Sciatic nerve (tissue), 2 donors: ENCODE results near the gene HOXB3. TPM values are rescaled to one million over a fixed set of nuclear protein-coding genes. Genes with fewer than 3 reads are reported as not detected.
"Not testable (repeated sequence)": the region's sequence is repeated elsewhere in the genome, so short reads cannot be mapped to it uniquely, and the experiment has no call there.

Experiments used
- ATAC-seq: fragments of 200-7000 bp; cut with Tn5 transposase; one replicate; pipeline ENCODE4 v1.9.1; 2020; ENCODE audit warnings: mild to moderate bottlenecking, moderate library complexity
- DNase-seq: peaks from one replicate; pipeline ENCODE4 v3.0.0-alpha.2; 2020; ENCODE audit warnings: low spot score
- intact Hi-C: fragments of 100-400 bp; cut with DNase I; formaldehyde crosslinking; loops from one replicate; pipeline ENCODE4 v1.14.2; 2022
- total RNA-seq: library from RNA; stranded (reverse); fragmentation: NEBNext Ultra II Directional; extraction: Animal tissue kit (Norgen Biotek cat#: 25700); gene quantifications from one replicate; pipeline ENCODE4 v1.2.1, GENCODE V29; 2021
- donor health status: DM: no; HTN: no; CAD: no.
- donor health status: DM: no; HTN: no; CAD: no.

HOXB3 gene
- total RNA-seq, 1 donor from 2014 or later: 25.6 TPM

- ATAC-seq (peak; percentile 41), DNase-seq (peak; percentile 73)
- intact Hi-C loops: no loop called here
Measured at GRCh38 chr17:48543107-48543853, 46.8 kb downstream of the HOXB3 start.

- DNase-seq: no peak
- intact Hi-C loops: no loop called here
- ATAC-seq: no peak
Measured at GRCh38 chr17:48542698-48543106, 47.3 kb downstream of the HOXB3 start.

GRCh38 chr17:48542114-48542656 lies 47.9 kb downstream of the HOXB3 start:
- peak; percentile 69 for DNase-seq
- peak; percentile 9 for ATAC-seq
- intact Hi-C loops: no loop called here

GRCh38 chr17:48541577-48542113 lies 48.4 kb downstream of the HOXB3 start:
- intact Hi-C loops: no loop called here
- DNase-seq: peak; percentile 86
- peak; percentile 72 for ATAC-seq

- intact Hi-C loops: no loop called here
- DNase-seq: no peak
- no peak for ATAC-seq
Measured at GRCh38 chr17:48541036-48541576, 48.9 kb downstream of the HOXB3 start.

GRCh38 chr17:48540213-48540612 lies 49.8 kb downstream of the HOXB3 start:
- DNase-seq (peak; percentile 44), ATAC-seq (no peak)
- intact Hi-C loops: no loop called here

- DNase-seq (peak; percentile 42), ATAC-seq (no peak)
- intact Hi-C loops: no loop called here
Measured at GRCh38 chr17:48539177-48539576, 50.9 kb downstream of the HOXB3 start.

- ATAC-seq (no peak), DNase-seq (peak; percentile 8)
- intact Hi-C loops: no loop called here
Measured at GRCh38 chr17:48537316-48537715, 52.7 kb downstream of the HOXB3 start.

- intact Hi-C loops, DNase-seq, ATAC-seq: not testable (repeated sequence)
Measured at GRCh38 chr17:48535793-48536559, 54.1 kb downstream of the HOXB3 start.

- DNase-seq (no peak), ATAC-seq (no peak)
- intact Hi-C loops: no loop called here
Measured at GRCh38 chr17:48532261-48532660, 57.8 kb downstream of the HOXB3 start.

- DNase-seq (no peak), ATAC-seq (no peak)
- intact Hi-C loops: no loop called here
Measured at GRCh38 chr17:48530887-48531272, 59.2 kb downstream of the HOXB3 start, which contains the start of gene HOXB1. Gene HOXB1, minus strand, starts transcription at chr17:48531011. Its CDS starts 107 bp downstream, at chr17:48530904.

- DNase-seq (no peak), ATAC-seq (no peak)
- intact Hi-C loops: no loop called here
Measured at GRCh38 chr17:48530208-48530886, 59.7 kb downstream of the HOXB3 start.

- intact Hi-C loops: no loop called here
- DNase-seq (no peak), ATAC-seq (no peak)
Measured at GRCh38 chr17:48529683-48530009, 60.4 kb downstream of the HOXB3 start.

- intact Hi-C loops: no loop called here
- no peak for DNase-seq
- no peak for ATAC-seq
Measured at GRCh38 chr17:48528936-48529682, 60.9 kb downstream of the HOXB3 start.

- DNase-seq: no peak
Measured at GRCh38 chr17:48528153-48528935, 61.7 kb downstream of the HOXB3 start.

GRCh38 chr17:48527547-48527932 lies 62.5 kb downstream of the HOXB3 start:
- intact Hi-C loops: no loop called here
- DNase-seq (no peak), ATAC-seq (no peak)

More at GRCh38 chr17:48528153-48528935, 61.7 kb downstream of the HOXB3 start:
- intact Hi-C loops: no loop called here
- no peak for ATAC-seq
